ENCODE measurements around the gene GLRB.

GRCh38 chr4:157080605-157081004 lies 4.7 kb downstream of the GLRB start:
- TF ChIP-seq CTCF (IDR thresholded peaks at IDR 0.05) = no peak
- TF ChIP-seq EZH2 (IDR thresholded peaks at IDR 0.05; ENCODE audit: borderline replicate concordance, insufficient read depth, low read depth, low read length, poor library complexity, severe bottlenecking) = no peak
